ENCODE results near the gene C6orf141.

C6orf141 gene

GRCh38 chr6:49541936-49542335 lies 8.5 kb upstream of the C6orf141 start:
- Histone ChIP-seq H3K79me2 (no peaks in the 10 kb centered on the region), H3K4me3 (ENCODE audit: low read depth, low read length) (no peak overlapping the region), H3K27me3 (ENCODE audit: control insufficient read depth, insufficient read depth, low read length) (no peaks in the 10 kb centered on the region), H3K4me1 (no peaks in the 10 kb centered on the region), H3K36me3 (ENCODE audit: control insufficient read depth, insufficient read depth, low read length) (no peaks in the 10 kb centered on the region), H3K4me2 (ENCODE audit: low read length) (no peak overlapping the region), H3K27ac (no peak overlapping the region), H2AFZ (no peak overlapping the region), H3K9ac (no peak overlapping the region), H3K9me3 (ENCODE audit: control insufficient read depth, low read length) (no peaks in the 10 kb centered on the region)
- TF ChIP-seq, protein P1, sequence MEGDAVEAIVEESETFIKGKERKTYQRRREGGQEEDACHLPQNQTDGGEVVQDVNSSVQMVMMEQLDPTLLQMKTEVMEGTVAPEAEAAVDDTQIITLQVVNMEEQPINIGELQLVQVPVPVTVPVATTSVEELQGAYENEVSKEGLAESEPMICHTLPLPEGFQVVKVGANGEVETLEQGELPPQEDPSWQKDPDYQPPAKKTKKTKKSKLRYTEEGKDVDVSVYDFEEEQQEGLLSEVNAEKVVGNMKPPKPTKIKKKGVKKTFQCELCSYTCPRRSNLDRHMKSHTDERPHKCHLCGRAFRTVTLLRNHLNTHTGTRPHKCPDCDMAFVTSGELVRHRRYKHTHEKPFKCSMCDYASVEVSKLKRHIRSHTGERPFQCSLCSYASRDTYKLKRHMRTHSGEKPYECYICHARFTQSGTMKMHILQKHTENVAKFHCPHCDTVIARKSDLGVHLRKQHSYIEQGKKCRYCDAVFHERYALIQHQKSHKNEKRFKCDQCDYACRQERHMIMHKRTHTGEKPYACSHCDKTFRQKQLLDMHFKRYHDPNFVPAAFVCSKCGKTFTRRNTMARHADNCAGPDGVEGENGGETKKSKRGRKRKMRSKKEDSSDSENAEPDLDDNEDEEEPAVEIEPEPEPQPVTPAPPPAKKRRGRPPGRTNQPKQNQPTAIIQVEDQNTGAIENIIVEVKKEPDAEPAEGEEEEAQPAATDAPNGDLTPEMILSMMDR (IDR thresholded peaks at IDR 0.05) = no peak

- no peak overlapping the region for H3K9ac ChIP-seq
- H3K4me3 ChIP-seq (ENCODE audit: low read depth, low read length) = no peak overlapping the region
- no peaks in the 10 kb centered on the region for H3K79me2 ChIP-seq
- no peak overlapping the region for H3K27ac ChIP-seq
- H3K4me2 ChIP-seq (ENCODE audit: low read length) = no peak overlapping the region
- H3K9me3 ChIP-seq (ENCODE audit: control insufficient read depth, low read length) = no peaks in the 10 kb centered on the region
- H3K36me3 ChIP-seq (ENCODE audit: control insufficient read depth, insufficient read depth, low read length) = no peaks in the 10 kb centered on the region
- H2AFZ ChIP-seq = no peak overlapping the region
- H3K27me3 ChIP-seq (ENCODE audit: control insufficient read depth, insufficient read depth, low read length) = no peaks in the 10 kb centered on the region
- no peaks in the 10 kb centered on the region for H3K4me1 ChIP-seq
- TF ChIP-seq, protein P1 (IDR thresholded peaks at IDR 0.05) = no peak
These were observed 7.2 kb upstream of the C6orf141 start for GRCh38 chr6:49543087-49543858.

- Histone ChIP-seq H3K36me3 (ENCODE audit: control insufficient read depth, insufficient read depth, low read length) (no peaks in the 10 kb centered on the region), H3K4me3 (ENCODE audit: low read depth, low read length) (no peak overlapping the region), H3K4me1 (peaks cover 2% of the 10 kb centered on the region), H3K9ac (no peak overlapping the region), H3K4me2 (ENCODE audit: low read length) (no peak overlapping the region), H3K9me3 (ENCODE audit: control insufficient read depth, low read length) (no peaks in the 10 kb centered on the region), H3K27ac (no peak overlapping the region), H3K79me2 (no peaks in the 10 kb centered on the region), H3K27me3 (ENCODE audit: control insufficient read depth, insufficient read depth, low read length) (no peaks in the 10 kb centered on the region), H2AFZ (no peak overlapping the region)
- TF ChIP-seq, protein P1 (IDR thresholded peaks at IDR 0.05) = no peak
These were observed 4.1 kb upstream of the C6orf141 start for GRCh38 chr6:49546331-49546730.

DNA sequence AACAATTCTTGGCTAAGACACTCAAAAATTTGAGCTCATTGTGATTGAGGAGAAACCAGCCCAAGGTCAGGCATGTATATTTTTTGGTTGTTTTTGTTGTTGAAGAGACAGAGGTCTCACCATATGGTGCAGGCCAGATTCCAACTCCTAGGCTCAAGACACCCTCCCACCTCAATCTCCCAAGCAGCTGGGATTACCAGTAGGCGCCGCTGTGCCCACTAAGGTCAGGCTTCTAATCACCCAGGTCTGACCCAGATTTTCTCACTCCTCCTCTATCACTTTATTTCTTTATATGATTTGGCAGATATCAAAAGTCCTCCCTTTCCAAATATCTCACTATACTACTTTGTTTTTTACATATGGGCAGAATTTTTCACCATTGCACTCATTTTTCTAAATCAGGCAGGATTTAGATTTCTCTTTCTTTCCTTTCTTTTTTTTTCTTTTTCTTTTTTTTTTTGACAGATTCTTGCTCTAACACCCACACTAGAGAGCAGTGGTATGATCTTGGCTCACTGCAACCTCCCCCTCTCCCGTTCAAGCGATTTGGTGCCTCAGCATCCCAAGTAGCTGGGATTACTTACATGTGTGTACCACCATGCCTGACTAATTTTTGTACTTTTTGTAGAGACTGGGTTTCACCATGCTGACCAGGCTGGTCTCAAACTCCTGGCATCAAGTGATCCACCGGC lies 1.7 kb upstream of the C6orf141 start:
- H3K27me3 ChIP-seq (ENCODE audit: control insufficient read depth, insufficient read depth, low read length) = no peaks in the 10 kb centered on the region
- H3K36me3 ChIP-seq (ENCODE audit: control insufficient read depth, insufficient read depth, low read length) = no peaks in the 10 kb centered on the region
- H2AFZ ChIP-seq = no peak overlapping the region
- TF ChIP-seq, protein P1 (IDR thresholded peaks at IDR 0.05) = no peak
- H3K27ac ChIP-seq = no peak overlapping the region
- H3K4me3 ChIP-seq (ENCODE audit: low read depth, low read length) = no peak overlapping the region
- H3K9ac ChIP-seq = no peak overlapping the region
- no peaks in the 10 kb centered on the region for H3K9me3 ChIP-seq (ENCODE audit: control insufficient read depth, low read length)
- H3K4me2 ChIP-seq (ENCODE audit: low read length) = no peak overlapping the region
- H3K4me1 ChIP-seq = peaks cover 2% of the 10 kb centered on the region
- H3K79me2 ChIP-seq = no peaks in the 10 kb centered on the region
